SW480 (cell line): ENCODE data around the gene CCL22.
A peak's percentile ranks its signal among the peaks of the same experiment; 100 is the strongest.
"Not testable (repeated sequence)": the region's sequence is repeated elsewhere in the genome, so short reads cannot be mapped to it uniquely, and the experiment has no call there.

Source experiments
- DNase-seq: peaks from one replicate; pipeline ENCODE4 v3.0.0-alpha.2; 2016; ENCODE audit warnings: low spot score

Gene CCL22

DNA sequence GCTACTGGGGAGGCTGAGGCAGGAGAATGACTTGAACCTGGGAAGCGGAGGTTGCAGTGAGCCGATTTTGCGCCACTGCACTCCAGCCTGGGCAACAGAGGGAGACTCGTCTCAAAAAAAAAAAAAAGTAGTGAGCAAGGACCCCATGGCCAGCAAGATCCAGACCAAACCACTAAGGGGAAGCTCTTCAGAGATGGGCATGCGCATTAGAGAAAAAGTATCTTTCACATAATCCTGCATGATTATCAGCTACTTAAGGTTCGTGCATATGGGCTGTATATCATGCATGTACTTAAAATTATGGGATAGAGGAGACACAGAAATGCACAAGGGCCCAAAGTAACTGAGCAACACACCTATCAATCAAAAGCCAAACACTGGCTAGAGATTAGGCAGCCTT is 10.7 kb upstream of the CCL22 start:
- DNase-seq: no peak

DNA sequence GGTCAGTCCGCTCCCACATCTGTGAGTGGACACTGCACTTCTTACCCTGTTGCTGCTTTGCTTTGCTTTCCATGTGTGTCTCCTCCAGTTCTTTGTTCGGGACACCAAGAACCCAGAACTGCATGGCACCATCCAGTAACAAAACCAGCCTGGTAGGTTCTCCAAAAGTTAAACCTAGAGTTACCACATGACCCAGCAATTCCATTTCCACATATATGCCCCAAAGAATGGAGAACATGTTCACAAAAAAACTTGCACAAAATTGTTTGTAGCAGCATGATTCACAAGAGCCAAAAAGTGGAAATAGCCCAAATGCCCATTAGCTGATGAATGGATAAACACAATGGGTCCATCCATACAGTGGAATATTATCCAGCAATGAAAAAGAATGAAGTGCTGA is 10.3 kb upstream of the CCL22 start:
- DNase-seq: no peak

DNA sequence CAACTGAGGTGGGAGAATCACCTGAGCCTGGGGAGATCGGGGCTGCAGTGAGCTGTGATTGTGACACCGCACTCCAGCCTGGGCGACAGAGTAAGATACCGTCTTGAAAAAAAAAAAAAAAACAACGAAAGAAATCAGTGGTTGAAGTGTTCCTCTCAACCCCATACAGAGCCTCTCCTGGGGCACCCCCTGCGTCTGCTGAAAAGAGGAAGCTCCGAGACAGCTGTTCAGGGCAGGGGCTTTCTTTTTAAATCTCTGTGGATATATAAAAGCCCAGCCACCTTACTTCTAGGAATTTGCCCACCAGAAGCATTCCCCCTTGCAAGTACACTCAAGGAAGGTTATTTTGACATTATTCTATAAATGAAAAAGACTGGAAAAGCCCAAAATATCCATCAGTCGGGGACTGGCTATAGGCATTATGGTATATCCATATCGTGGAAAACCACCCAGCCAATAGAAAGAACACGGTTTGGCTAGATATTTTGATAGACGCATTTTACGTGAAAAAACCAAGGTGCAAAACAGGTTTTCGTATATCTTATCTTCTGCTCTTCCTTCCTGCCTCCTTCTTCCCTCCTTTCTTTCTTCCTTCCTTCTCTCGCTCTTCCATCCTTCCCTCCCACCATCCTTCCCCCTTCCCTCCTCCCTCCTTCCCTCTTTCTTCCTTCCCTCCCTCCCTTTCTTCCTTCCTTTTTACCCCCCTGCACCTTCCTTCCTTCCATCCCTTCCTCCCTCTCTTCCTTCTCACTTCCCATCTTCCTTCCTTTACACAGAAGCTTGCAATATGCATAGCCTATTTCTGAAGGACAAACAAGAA is 9.2 kb upstream of the CCL22 start:
- DNase-seq: no peak

- DNase-seq: no peak
These were observed 5.9 kb upstream of the CCL22 start for GRCh38 chr16:57352636-57353047.

- DNase-seq: no peak
These were observed 4.3 kb upstream of the CCL22 start for GRCh38 chr16:57354311-57354710.

- DNase-seq: no peak
These were observed 2.6 kb upstream of the CCL22 start for GRCh38 chr16:57355898-57356414.

DNA sequence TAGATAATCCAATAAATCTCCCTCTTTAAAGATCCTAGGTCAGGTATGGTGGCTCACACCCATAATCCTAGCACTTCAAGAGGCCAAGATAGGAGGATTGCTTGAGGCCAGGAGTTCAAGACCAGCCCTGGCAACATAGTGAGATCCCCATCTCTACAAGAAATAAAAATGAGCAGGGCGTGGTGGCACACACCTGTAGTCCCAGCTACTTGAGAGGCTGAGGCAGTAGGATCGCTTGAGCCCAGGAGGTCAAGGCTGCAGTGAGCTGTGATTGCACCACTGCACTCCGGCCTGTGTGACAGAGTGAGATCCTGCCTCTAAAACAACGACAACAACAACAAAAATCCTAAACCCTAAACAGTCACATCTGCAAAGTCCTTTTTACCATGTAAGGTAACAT is 2.0 kb upstream of the CCL22 start:
- DNase-seq: no peak

- no peak for DNase-seq
These were observed 1.1 kb upstream of the CCL22 start for GRCh38 chr16:57357330-57358085.

DNA sequence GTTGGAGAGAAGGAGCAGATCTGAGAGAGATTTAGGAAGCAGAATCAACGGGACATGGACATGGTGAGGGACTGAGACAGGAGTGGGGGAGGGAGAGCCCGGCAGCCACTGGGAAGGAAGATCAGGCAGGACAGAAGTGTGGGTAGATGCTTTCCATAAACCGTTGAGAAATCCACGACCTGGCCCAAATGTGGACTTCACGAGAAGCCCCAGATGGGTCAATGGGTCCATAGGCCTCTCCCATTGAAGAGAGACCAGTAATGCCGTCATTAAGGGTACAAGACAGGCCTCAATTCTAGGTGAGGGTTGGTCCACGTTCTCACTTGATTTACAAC is 530 bp upstream of the CCL22 start:
- no peak for DNase-seq

DNA sequence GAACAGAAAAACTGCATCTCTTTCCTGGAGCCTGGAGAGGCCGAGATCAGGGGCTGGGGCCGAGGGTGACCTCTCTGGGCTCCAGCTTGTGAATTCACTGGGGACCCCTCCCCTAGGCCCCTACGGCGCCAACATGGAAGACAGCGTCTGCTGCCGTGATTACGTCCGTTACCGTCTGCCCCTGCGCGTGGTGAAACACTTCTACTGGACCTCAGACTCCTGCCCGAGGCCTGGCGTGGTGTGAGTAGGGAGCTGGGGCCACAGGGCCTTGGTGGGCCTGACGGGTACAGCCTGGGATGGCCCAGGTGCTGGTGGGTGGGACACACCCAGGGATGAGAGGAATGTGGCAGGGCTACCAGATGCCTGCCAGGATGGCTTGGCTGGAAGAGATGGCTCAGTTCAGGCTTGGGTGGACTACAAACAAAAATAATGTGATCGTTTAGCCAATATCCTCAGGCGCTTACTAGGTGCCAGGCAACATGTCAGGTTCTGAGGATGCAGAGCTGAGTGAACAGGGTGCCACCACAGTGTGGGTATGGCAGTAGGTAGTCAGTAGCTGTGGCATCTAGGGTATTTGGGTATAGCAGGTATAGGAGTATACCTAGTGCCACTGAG is 1.8 kb downstream of the CCL22 start:
- DNase-seq: no peak

DNA sequence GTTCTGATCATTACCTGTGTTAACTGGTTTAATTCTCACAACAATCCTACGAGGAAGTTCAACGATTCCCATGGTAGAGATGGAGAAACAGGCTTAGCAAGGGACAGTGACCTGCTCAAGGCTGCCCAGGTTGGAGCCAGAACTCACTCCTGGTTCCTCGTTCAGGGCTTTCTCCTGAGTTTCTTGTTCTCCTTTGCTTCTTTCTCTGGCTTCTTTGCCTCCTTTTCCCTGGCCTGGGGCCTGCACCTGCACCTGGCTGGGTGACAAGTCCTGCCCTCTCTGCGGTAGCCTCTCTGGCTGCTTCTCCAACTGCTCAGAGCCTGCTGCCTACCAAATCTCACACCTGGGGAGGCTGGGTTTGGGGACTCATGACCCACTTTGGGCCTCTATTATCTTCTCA is 2.8 kb downstream of the CCL22 start:
- no peak for DNase-seq

- no peak for DNase-seq
These were observed 5.6 kb downstream of the CCL22 start for GRCh38 chr16:57364143-57364542.

GRCh38 chr16:57366544-57367040 is 8.0 kb downstream of the CCL22 start:
- DNase-seq: no peak

DNA sequence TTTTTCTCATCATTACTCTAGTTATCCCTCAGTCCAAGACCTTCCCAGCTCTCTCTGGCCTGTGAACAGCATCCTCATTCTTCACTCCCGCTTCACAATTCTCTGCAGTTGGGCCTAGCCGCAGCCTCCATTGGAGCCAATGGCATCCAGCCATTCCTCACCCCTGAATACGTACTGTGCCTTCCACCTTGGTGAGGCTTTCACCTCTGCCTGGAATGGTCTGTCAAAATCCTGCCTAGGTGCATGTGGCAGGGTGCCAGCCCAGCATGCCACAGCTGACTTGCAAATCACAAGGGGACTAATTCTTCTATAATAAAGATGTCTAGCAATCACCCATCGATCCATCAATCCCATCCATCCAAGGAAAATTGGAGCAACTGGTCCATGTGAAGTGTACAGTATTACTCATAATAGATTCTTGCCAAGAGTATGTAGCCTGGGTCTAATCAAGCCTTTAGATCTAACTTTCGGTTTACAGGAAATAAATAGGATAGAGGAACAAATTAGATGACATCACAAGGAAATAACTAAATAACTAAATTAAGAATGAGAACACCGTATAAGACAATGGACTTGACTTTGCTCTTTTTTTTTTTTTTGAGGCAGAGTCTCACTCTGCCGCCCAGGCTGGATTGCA is 8.7 kb downstream of the CCL22 start:
- no peak for DNase-seq

DNA sequence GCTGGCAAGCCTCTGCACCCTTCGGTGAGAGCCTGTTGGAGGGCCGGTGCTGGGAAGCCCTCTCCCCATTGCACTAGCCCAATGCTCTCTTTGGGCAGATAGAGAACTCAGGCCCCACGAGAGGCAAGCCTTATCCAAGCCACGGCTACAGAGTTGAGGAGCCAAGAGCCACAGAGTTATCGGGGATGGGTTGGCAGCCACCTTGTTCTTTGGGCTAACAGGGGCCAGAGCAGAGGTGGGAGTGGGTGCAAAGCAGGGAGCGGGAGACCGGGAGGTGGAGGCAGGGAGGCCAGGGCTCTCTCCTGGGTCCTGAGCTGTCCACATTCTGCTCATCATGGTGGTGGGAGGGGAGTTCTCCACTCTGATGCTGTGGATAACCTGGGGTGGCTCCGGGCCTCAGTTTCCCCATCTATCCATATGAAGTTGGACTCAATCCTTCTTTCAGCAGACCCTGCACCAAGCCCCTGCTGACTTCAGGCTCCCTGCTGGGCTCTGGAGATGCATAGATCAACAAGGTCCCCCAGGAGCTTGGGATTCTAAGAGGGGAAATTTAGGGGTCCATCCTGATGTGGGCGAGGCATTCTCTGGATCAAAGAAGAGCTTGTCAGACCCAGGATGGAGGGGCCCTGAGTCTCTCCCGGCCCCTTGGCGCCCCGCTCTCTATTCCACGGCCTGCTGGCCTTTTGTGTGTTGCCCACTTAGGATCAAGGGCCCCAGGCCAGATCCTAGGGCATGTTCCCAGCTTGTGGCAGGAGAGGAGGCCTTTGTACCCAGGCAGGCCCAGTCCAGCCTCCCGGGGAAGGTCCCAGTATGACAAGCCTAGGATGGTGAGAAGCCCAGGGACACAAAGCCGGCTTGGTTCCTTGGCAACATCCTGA is 13.2 kb downstream of the CCL22 start:
- DNase-seq: no peak

GRCh38 chr16:57372372-57373116 is 14.0 kb downstream of the CCL22 start, which contains the start of gene CX3CL1:
TSS of gene CX3CL1 (plus strand) at chr16:57372490. CDS start at chr16:57372569, 79 bp downstream.
- peak; percentile 52 for DNase-seq

GRCh38 chr16:57373117-57373947 is 14.7 kb downstream of the CCL22 start:
- peak; percentile 21 for DNase-seq

DNA sequence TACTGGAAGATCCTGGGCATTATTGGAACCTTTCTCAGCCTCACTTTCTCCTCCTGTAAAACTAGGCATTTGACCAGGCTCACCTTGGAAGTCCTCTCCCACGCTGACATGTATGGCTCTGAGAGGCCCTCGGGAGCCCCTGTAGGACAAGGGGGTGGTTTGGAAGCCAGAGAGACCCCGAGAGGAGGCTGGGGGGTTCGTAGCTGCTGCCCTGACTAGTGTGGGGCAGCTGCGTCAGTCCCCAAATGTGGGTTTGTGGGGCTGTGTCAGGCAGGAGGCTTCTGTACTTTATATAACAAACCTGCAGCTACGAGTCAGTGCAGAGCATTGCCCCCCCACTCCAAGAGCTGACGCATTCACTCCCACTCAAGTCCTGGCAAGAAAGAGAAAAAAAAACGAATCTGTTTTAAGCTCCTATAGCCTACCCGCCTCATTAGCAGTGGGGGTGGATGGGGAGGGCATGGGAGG is 15.5 kb downstream of the CCL22 start:
- no peak for DNase-seq

- DNase-seq: not testable (repeated sequence)
These were observed 16.4 kb downstream of the CCL22 start for GRCh38 chr16:57374925-57375465.
